Neural progenitor cell (in vitro differentiated cells): Measurements from ENCODE around the gene CABP4. TPM values are rescaled to one million over a fixed set of nuclear protein-coding genes. Genes with fewer than 3 reads are reported as not detected.
A peak's percentile ranks its signal among the peaks of the same experiment; 100 is the strongest.

Experiments used
- DNase-seq: peaks from one replicate; pipeline ENCODE4 v3.0.0-alpha.2; 2016; ENCODE audit warnings: low spot score
- H2AFZ ChIP-seq: fragments of 200-600 bp; sonication (generic); replicated peaks from 2 replicates; pipeline ENCODE4 v1.6.1; 2016; ENCODE audit warnings: antibody characterized with exemption
- H3F3A ChIP-seq: fragments of 200-600 bp; sonication (generic); 2 replicates; pipeline ENCODE4 v1.6.1; 2016; ENCODE audit warnings: antibody characterized with exemption, low read depth
- H3K27ac ChIP-seq: fragments of 200-600 bp; sonication (generic); 2 replicates; pipeline ENCODE4 v1.5.1; 2016; ENCODE audit warnings: mild to moderate bottlenecking
- H3K27me3 ChIP-seq: fragments of 200-600 bp; sonication (generic); 2 replicates; pipeline ENCODE4 v1.6.1; 2016; ENCODE audit warnings: mild to moderate bottlenecking, moderate library complexity
- H3K36me3 ChIP-seq: fragments of 200-600 bp; sonication (generic); 2 replicates; pipeline ENCODE4 v1.5.1; 2016
- H3K4me1 ChIP-seq: fragments of 200-600 bp; sonication (generic); 2 replicates; pipeline ENCODE4 v1.6.1; 2016; ENCODE audit warnings: mixed run types
- H3K4me2 ChIP-seq: fragments of 200-600 bp; sonication (generic); 2 replicates; pipeline ENCODE4 v1.6.1; 2016
- H3K4me3 ChIP-seq: fragments of 200-600 bp; sonication (generic); 2 replicates; pipeline ENCODE4 v1.5.1; 2016
- H3K79me2 ChIP-seq: fragments of 200-600 bp; sonication (generic); 2 replicates; pipeline ENCODE4 v1.6.1; 2016; ENCODE audit warnings: low read depth
- H3K9ac ChIP-seq: fragments of 200-600 bp; sonication (generic); 2 replicates; pipeline ENCODE4 v1.6.1; 2016
- H3K9me3 ChIP-seq: fragments of 200-600 bp; sonication (generic); 2 replicates; pipeline ENCODE4 v1.5.1; 2016; ENCODE audit warnings: low read depth
- H4K20me1 ChIP-seq: fragments of 200-600 bp; sonication (generic); 2 replicates; pipeline ENCODE4 v1.6.1; 2016; ENCODE audit warnings: low read depth
- H3K27ac Mint-ChIP-seq: 3 replicates; pipeline ENCODE4 v1.8.0; 2021; ENCODE audit warnings: mixed read lengths
- H3K27me3 Mint-ChIP-seq: 2 replicates; pipeline ENCODE4 v1.8.0; 2022; ENCODE audit warnings: low read depth, mild to moderate bottlenecking, inconsistent platforms, moderate library complexity, mixed read lengths; ENCODE audit not compliant: insufficient read depth
- H3K36me3 Mint-ChIP-seq: 3 replicates; pipeline ENCODE4 v1.8.0; 2021; ENCODE audit warnings: mixed read lengths
- H3K4me1 Mint-ChIP-seq: 3 replicates; pipeline ENCODE4 v1.8.0; 2021; ENCODE audit warnings: mixed read lengths
- H3K4me3 Mint-ChIP-seq: 3 replicates; pipeline ENCODE4 v1.8.0; 2021; ENCODE audit warnings: mild to moderate bottlenecking, moderate library complexity, mixed read lengths
- H3K9me3 Mint-ChIP-seq: 3 replicates; pipeline ENCODE4 v1.8.0; 2020; ENCODE audit warnings: mixed read lengths
- CTCF ChIP-seq: fragments of 200-600 bp; sonication (generic); IDR thresholded peaks from 2 replicates; pipeline ENCODE4 v1.5.1; 2017; ENCODE audit warnings: antibody characterized with exemption, mild to moderate bottlenecking
- EZH2 ChIP-seq: fragments of 200-600 bp; sonication (generic); IDR thresholded peaks from 2 replicates; pipeline ENCODE4 v1.6.1; 2017; ENCODE audit warnings: antibody characterized with exemption, mild to moderate bottlenecking, moderate library complexity
- EZH2phosphoT487 ChIP-seq: fragments of 200-600 bp; sonication (generic); IDR thresholded peaks from 2 replicates; pipeline ENCODE4 v1.6.1; 2017; ENCODE audit warnings: antibody characterized with exemption
- total RNA-seq: library from RNA; depleted of rRNA; stranded (reverse); fragments of >200 nt; gene quantifications from 2 replicates; pipeline ENCODE4 v1.2.3, GENCODE V29; 2015; ENCODE audit warnings: low replicate concordance

The CABP4 gene
- total RNA-seq, 1 donor from 2014 or later, result not detected

- H3K4me1 ChIP-seq, result peaks cover 22% of the 10 kb centered on the region
- H3K27ac ChIP-seq, result no peak overlapping the region
These were observed 44.0 kb upstream of the CABP4 start for GRCh38 chr11:67410984-67411784.

DNA sequence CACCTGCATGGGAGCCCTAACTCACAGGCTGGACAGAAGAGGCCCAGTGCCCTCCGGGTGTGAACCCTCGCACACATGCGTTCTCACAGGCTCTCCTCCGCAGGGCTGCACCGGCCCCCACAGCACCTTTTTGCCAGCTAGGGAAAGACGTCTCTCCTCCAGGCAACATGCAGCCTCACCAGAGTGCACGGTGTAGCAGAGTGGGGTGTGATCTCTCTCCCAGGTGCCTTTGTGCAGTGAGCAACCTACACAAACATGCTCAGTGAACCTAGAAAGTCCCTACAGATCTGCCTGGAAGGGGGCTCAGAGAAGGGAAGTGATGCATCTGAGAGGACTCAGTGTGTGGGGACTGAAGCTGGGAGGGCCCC lies 43.4 kb upstream of the CABP4 start:
- Histone ChIP-seq H3K4me2 (peak overlapping the region; percentile 42), H3K27ac (no peak overlapping the region), H3K27me3 (peaks cover 28% of the 10 kb centered on the region), H3K4me3 (no peak overlapping the region), H3F3A (peaks cover 22% of the 10 kb centered on the region), H3K9ac (no peak overlapping the region), H4K20me1 (no peaks in the 10 kb centered on the region), H3K79me2 (no peaks in the 10 kb centered on the region), H3K4me1 (peaks cover 22% of the 10 kb centered on the region), H3K36me3 (no peaks in the 10 kb centered on the region), H3K9me3 (no peaks in the 10 kb centered on the region), H2AFZ (no peak overlapping the region)
- DNase-seq, result no peak
- TF ChIP-seq EZH2 (no peak), EZH2phosphoT487 (no peak)
- no peaks in the 10 kb centered on the region for H3K36me3 Mint-ChIP-seq
- H3K27me3 Mint-ChIP-seq, result peaks cover 23% of the 10 kb centered on the region
- no peak overlapping the region for H3K27ac Mint-ChIP-seq
- peaks cover 29% of the 10 kb centered on the region for H3K4me1 Mint-ChIP-seq
- peak overlapping the region; percentile 13 for H3K4me3 Mint-ChIP-seq
- no peaks in the 10 kb centered on the region for H3K9me3 Mint-ChIP-seq

More at GRCh38 chr11:67410984-67411784, 44.0 kb upstream of the CABP4 start:
- no peak overlapping the region for H3K9ac ChIP-seq
- H2AFZ ChIP-seq, result no peak overlapping the region
- Mint-ChIP-seq H3K4me1 (peaks cover 23% of the 10 kb centered on the region), H3K27me3 (peaks cover 18% of the 10 kb centered on the region), H3K36me3 (no peaks in the 10 kb centered on the region), H3K9me3 (no peaks in the 10 kb centered on the region), H3K4me3 (peak overlapping the region; percentile 50), H3K27ac (peak overlapping the region; percentile 14)
- peaks cover 19% of the 10 kb centered on the region for H3F3A ChIP-seq
- TF ChIP-seq EZH2phosphoT487, result no peak
- no peak for TF ChIP-seq CTCF
- TF ChIP-seq EZH2, result no peak
- H3K27me3 ChIP-seq, result peaks cover 25% of the 10 kb centered on the region
- DNase-seq, result peak; percentile 54
- H3K36me3 ChIP-seq, result no peaks in the 10 kb centered on the region
- H4K20me1 ChIP-seq, result no peaks in the 10 kb centered on the region
- no peak overlapping the region for H3K4me3 ChIP-seq
- no peaks in the 10 kb centered on the region for H3K79me2 ChIP-seq
- peak overlapping the region; percentile 42 for H3K4me2 ChIP-seq
- no peaks in the 10 kb centered on the region for H3K9me3 ChIP-seq

- Histone ChIP-seq H3K79me2 (no peaks in the 10 kb centered on the region), H3K27ac (no peak overlapping the region), H3K9ac (no peak overlapping the region), H3K4me2 (no peak overlapping the region), H3K4me3 (no peak overlapping the region), H3F3A (peaks cover 22% of the 10 kb centered on the region), H3K9me3 (no peaks in the 10 kb centered on the region), H3K36me3 (no peaks in the 10 kb centered on the region), H3K4me1 (peaks cover 22% of the 10 kb centered on the region), H4K20me1 (no peaks in the 10 kb centered on the region), H2AFZ (no peak overlapping the region), H3K27me3 (peaks cover 28% of the 10 kb centered on the region)
- DNase-seq, result no peak
- H3K36me3 Mint-ChIP-seq, result no peaks in the 10 kb centered on the region
- no peaks in the 10 kb centered on the region for H3K9me3 Mint-ChIP-seq
- peaks cover 26% of the 10 kb centered on the region for H3K27me3 Mint-ChIP-seq
- TF ChIP-seq EZH2 (no peak), CTCF (no peak), EZH2phosphoT487 (no peak)
- peaks cover 23% of the 10 kb centered on the region for H3K4me1 Mint-ChIP-seq
- no peak overlapping the region for H3K27ac Mint-ChIP-seq
- H3K4me3 Mint-ChIP-seq, result peak overlapping the region; percentile 33
These were observed 42.5 kb upstream of the CABP4 start for GRCh38 chr11:67412495-67413179.
